Measurements from ENCODE around the gene MEF2D. TPM values are rescaled to one million over a fixed set of nuclear protein-coding genes. Genes with fewer than 3 reads are reported as not detected.

Gene MEF2D
- total RNA-seq, 6 experiments from 2014 or later, result 13.3 to 17.1 (median 15.0) TPM

DNA sequence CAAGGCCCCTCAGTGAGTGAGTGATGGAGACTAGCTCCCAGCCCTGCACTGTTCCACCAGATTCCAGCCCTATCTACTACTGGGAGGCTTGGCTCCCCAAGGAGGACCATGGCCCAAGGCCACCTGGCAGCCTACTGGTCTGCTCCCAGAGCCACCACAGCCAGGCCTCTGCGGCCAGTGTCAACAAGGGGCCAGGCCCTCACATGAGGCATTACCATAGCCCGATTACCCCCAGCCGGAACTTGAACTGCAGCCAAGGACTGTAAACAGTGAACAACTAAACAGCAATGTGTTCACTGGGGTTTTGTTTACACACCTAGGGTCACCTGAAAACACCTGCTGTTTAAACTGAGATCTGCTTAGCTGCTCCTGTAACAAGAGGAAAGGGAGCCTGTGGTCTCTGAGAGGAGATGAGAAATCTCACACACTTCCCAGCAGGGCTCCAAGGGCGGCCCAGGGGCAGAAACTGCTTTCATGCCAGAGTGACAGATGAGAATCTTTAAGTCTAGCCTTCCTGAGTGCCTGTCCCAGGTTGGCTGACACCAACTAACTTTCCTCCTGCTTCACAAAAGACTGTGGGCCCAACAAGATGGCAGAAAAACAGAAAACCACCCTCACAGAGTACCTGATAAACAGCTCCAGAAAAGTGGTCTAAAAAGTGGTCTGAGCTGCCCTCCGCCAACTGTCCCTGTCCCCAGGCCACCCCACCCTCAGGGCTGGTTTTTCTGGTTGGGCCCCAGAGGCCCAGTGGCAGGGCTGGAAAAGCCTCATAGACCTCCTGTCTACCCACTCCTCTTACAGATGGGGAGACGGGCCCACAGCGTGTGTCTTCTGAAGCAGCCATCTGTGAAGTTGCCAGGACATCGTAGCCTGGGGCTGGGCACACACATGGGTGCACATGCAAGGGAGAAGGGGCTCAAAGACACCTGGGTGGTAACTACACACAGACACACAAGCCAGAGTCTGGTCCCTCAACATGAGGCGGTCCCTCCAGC, 28.8 kb downstream of the MEF2D start:
- H3K9me3 ChIP-seq, result no peaks in the 10 kb centered on the region
- peaks cover 0 to 71% (median 29%) of the 10 kb centered on the region in 4 donors for H3K36me3 ChIP-seq
- TF ChIP-seq, protein P1, sequence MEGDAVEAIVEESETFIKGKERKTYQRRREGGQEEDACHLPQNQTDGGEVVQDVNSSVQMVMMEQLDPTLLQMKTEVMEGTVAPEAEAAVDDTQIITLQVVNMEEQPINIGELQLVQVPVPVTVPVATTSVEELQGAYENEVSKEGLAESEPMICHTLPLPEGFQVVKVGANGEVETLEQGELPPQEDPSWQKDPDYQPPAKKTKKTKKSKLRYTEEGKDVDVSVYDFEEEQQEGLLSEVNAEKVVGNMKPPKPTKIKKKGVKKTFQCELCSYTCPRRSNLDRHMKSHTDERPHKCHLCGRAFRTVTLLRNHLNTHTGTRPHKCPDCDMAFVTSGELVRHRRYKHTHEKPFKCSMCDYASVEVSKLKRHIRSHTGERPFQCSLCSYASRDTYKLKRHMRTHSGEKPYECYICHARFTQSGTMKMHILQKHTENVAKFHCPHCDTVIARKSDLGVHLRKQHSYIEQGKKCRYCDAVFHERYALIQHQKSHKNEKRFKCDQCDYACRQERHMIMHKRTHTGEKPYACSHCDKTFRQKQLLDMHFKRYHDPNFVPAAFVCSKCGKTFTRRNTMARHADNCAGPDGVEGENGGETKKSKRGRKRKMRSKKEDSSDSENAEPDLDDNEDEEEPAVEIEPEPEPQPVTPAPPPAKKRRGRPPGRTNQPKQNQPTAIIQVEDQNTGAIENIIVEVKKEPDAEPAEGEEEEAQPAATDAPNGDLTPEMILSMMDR (IDR thresholded peaks at IDR 0.05), result no peak
- no peak for TF ChIP-seq POLR2A (IDR thresholded peaks at IDR 0.05)
- intact Hi-C loops (cut with DNase I), result no loop called here
- no peak overlapping the region for H3K4me3 ChIP-seq
- peak overlapping the region; percentile 74 to 85 (median 83) for H3K27ac ChIP-seq
- DNase-seq (peak; percentile 92 to 99 (median 98)), ATAC-seq (peak; percentile 90 to 96 (median 94))
- H3K27me3 ChIP-seq, result no peaks in the 10 kb centered on the region
- H3K4me1 ChIP-seq, result peaks cover 0 to 45% (median 18%) of the 10 kb centered on the region in 4 donors
- 27% methylated on average over 2 of the region's 9 CpGs for WGBS (ENCODE audit: insufficient coverage, low coverage, low lambda C conversion rate, missing lambda C conversion rate)

DNA sequence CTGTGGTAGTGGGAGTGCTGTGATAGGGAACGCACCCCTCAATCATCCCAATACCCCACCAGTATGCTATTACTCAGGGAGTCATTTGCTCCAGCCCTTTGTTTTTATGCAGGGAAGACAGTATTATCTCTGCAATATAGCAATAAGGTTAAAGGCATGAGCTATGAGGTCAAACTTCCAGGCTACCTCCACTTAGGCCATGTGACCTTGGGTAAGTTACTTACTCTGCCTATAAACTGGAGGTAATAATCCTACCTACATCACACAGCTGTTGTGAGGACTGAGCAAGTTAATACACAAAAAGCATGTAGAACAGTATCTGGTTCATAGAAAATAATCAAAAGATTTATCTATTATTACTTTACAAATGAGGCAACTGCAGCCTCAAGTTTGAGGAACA, 30.1 kb downstream of the MEF2D start:
- intact Hi-C loops (cut with DNase I), result no loop called here
- peaks cover 0 to 59% (median 28%) of the 10 kb centered on the region in 4 donors for H3K36me3 ChIP-seq

DNA sequence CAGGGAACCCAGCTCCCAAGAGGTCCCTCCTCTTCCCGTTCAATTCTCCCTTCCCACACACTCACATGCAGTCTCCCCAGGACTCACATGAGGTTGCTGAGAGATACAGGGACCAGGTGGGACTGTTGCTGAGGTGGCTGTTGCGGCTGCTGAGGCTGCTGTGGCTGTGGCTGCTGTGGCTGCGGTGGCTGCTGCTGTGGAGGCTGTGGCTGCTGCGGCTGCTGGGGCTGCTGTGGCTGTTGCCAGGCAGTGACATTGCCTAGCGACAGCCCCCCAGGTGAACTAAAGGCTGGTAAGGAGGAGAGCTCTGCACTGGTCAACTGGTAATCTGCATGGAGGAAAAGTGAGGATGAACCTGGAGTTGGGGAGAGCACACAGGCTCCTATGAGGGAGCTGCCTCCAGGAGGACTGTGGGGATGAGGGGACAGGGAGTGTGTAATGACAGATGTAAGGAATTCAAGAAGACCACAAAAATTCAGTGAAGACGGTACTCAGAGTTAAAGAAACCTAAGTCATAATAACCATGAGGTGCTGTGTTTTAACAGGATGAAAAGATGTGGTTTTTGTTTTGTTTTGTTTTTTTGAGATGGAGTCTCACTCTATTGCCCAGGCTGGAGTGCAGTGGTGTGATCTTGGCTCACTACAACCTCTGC, 31.8 kb downstream of the MEF2D start:
- Histone ChIP-seq H3K4me1 (peaks cover 0 to 28% (median 13%) of the 10 kb centered on the region in 4 donors), H3K27ac (no peak overlapping the region), H3K9me3 (no peaks in the 10 kb centered on the region), H3K27me3 (no peaks in the 10 kb centered on the region), H3K4me3 (no peak overlapping the region), H3K36me3 (peaks cover 0 to 43% (median 21%) of the 10 kb centered on the region in 4 donors)
- no peak for DNase-seq
- TF ChIP-seq POLR2A (IDR thresholded peaks at IDR 0.05), result no peak
- TF ChIP-seq, protein P1 (IDR thresholded peaks at IDR 0.05), result no peak
- intact Hi-C loops (cut with DNase I), result loop anchor here in 1 of 2 donors (10.0 kb wide), 1 partner anchor 136 kb away; the partner anchor contains the start of gene GPATCH4
- 75% methylated on average over 4 of the region's 6 CpGs for WGBS (ENCODE audit: insufficient coverage, low coverage, low lambda C conversion rate, missing lambda C conversion rate)
- no peak for ATAC-seq

More for the DNA sequence above, 30.1 kb downstream of the MEF2D start:
- 100% methylated on average over 1 of the region's 1 CpG for WGBS (ENCODE audit: insufficient coverage, low coverage, low lambda C conversion rate, missing lambda C conversion rate)
- ATAC-seq (no peak), DNase-seq (no peak)
- peaks cover 0 to 36% (median 13%) of the 10 kb centered on the region in 4 donors for H3K4me1 ChIP-seq
- no peak overlapping the region for H3K27ac ChIP-seq
- TF ChIP-seq, protein P1 (IDR thresholded peaks at IDR 0.05), result no peak
- no peak for TF ChIP-seq POLR2A (IDR thresholded peaks at IDR 0.05)
- H3K27me3 ChIP-seq, result no peaks in the 10 kb centered on the region
- H3K4me3 ChIP-seq, result no peak overlapping the region
- H3K9me3 ChIP-seq, result no peaks in the 10 kb centered on the region

DNA sequence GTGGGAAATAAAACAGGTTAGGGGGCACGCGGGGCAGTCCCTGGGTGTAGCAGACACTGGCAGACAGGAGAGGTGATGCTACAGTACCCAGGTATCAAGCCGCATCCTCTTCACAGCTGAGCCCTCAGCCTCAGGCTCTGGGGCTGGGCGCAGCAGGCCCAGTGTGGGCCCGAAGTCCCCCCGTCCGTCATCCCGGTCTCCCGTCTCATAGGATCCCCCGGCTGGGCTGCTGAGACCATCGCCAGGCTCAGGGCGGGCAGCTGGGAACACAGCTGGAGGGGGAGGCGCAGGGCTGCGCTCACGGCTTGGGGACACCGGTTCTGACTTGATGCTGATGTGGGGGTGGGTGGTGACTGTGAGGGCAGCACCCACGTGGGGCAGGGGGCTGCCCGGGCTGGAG, 32.7 kb downstream of the MEF2D start:
- H3K27me3 ChIP-seq, result no peaks in the 10 kb centered on the region
- intact Hi-C loops (cut with DNase I), result loop anchor here in 1 of 2 donors (10.0 kb wide), 1 partner anchor 137 kb away; the partner anchor contains the start of gene GPATCH4
- H3K9me3 ChIP-seq, result no peaks in the 10 kb centered on the region
- no peak overlapping the region for H3K4me3 ChIP-seq
- WGBS (ENCODE audit: insufficient coverage, low coverage, low lambda C conversion rate, missing lambda C conversion rate), result 95% methylated on average over 7 of the region's 18 CpGs
- TF ChIP-seq POLR2A (IDR thresholded peaks at IDR 0.05), result no peak
- TF ChIP-seq, protein P1 (IDR thresholded peaks at IDR 0.05), result no peak
- H3K27ac ChIP-seq, result no peak overlapping the region
- ATAC-seq (no peak), DNase-seq (no peak)
- H3K4me1 ChIP-seq, result peaks cover 0 to 23% (median 9%) of the 10 kb centered on the region in 4 donors
- peaks cover 0 to 35% (median 17%) of the 10 kb centered on the region in 4 donors for H3K36me3 ChIP-seq

Data from right lobe of liver (tissue), 6 donors.